OCI-LY1 (cell line): Measurements from ENCODE around the gene CACNA1B.
"Not testable (repeated sequence)": the region's sequence is repeated elsewhere in the genome, so short reads cannot be mapped to it uniquely, and the experiment has no call there.

Experiments
- H2AFZ ChIP-seq: fragments of 200-600 bp; sonication (generic), shearing (Covaris generic); 2 replicates; pipeline ENCODE4 v1.6.0; 2014; ENCODE audit warnings: antibody characterized with exemption, mild to moderate bottlenecking, low read length
- H3F3A ChIP-seq: fragments of 200-600 bp; sonication (generic), shearing (Covaris generic); 2 replicates; pipeline ENCODE4 v1.6.0; 2014; ENCODE audit warnings: mild to moderate bottlenecking, antibody characterized with exemption, low read length, moderate library complexity; ENCODE audit not compliant: insufficient read depth
- H3K27ac ChIP-seq: fragments of 200-600 bp; sonication (generic); 2 replicates; pipeline ENCODE4 v1.5.1; 2014; ENCODE audit warnings: low read length, mixed run types, mild to moderate bottlenecking, low read depth; ENCODE audit not compliant: poor library complexity, severe bottlenecking
- H3K27me3 ChIP-seq: fragments of 200-600 bp; sonication (generic); 2 replicates; pipeline ENCODE4 v1.6.0; 2014; ENCODE audit warnings: antibody characterized with exemption, mild to moderate bottlenecking, low read length, moderate library complexity; ENCODE audit not compliant: insufficient read depth
- H3K36me3 ChIP-seq: fragments of 200-600 bp; sonication (generic); 2 replicates; pipeline ENCODE4 v1.6.1; 2014; ENCODE audit warnings: mild to moderate bottlenecking, antibody characterized with exemption, low read length, moderate library complexity, mixed read lengths; ENCODE audit not compliant: insufficient read depth
- H3K4me1 ChIP-seq: fragments of 200-600 bp; sonication (generic); 2 replicates; pipeline ENCODE4 v1.5.1; 2014; ENCODE audit warnings: mild to moderate bottlenecking, low read length, moderate library complexity; ENCODE audit not compliant: insufficient read depth, severe bottlenecking
- H3K4me2 ChIP-seq: fragments of 200-600 bp; sonication (generic), shearing (Covaris generic); 2 replicates; pipeline ENCODE4 v1.6.1; 2014; ENCODE audit warnings: low read length
- H3K4me3 ChIP-seq: fragments of 200-600 bp; sonication (generic); 2 replicates; pipeline ENCODE4 v1.5.1; 2014; ENCODE audit warnings: low read length, low read depth, mild to moderate bottlenecking, mixed read lengths; ENCODE audit not compliant: poor library complexity, severe bottlenecking
- H3K79me2 ChIP-seq: fragments of 200-600 bp; shearing (Covaris generic); 2 replicates; pipeline ENCODE4 v1.6.1; 2016; ENCODE audit warnings: mixed run types, low read length, mixed read lengths; ENCODE audit not compliant: insufficient read depth
- H3K9ac ChIP-seq: fragments of 200-600 bp; sonication (generic), shearing (Covaris generic); 2 replicates; pipeline ENCODE4 v1.6.1; 2014; ENCODE audit warnings: mild to moderate bottlenecking, low read length, mixed read lengths
- H3K9me2 ChIP-seq: fragments of 200-600 bp; sonication (generic), shearing (Covaris generic); 2 replicates; pipeline ENCODE4 v1.6.1; 2014; ENCODE audit warnings: low read depth, mild to moderate bottlenecking, low read length, mixed read lengths
- H3K9me3 ChIP-seq: fragments of 200-600 bp; shearing (Covaris generic); 2 replicates; pipeline ENCODE4 v1.6.1; 2014; ENCODE audit warnings: low read length, mixed read lengths
- H4K20me1 ChIP-seq: fragments of 200-600 bp; sonication (generic), shearing (Covaris generic); 2 replicates; pipeline ENCODE4 v1.6.0; 2016; ENCODE audit warnings: mild to moderate bottlenecking, low read length; ENCODE audit not compliant: insufficient read depth
- EZH2 ChIP-seq: fragments of 200-600 bp; sonication (generic), shearing (Covaris generic); IDR thresholded peaks from 2 replicates; pipeline ENCODE4 v1.8.0; 2017; ENCODE audit warnings: borderline replicate concordance, mixed run types, mild to moderate bottlenecking, antibody characterized with exemption, low read length, moderate library complexity, mixed read lengths
- TF ChIP-seq, protein P1 (sequence below): fragments of 200-600 bp; sonication (generic), shearing (Covaris generic); IDR thresholded peaks from 2 replicates; pipeline ENCODE4 v1.5.1; 2017; ENCODE audit warnings: mild to moderate bottlenecking, antibody characterized with exemption, low read length, moderate library complexity, mixed read lengths

The CACNA1B gene

DNA sequence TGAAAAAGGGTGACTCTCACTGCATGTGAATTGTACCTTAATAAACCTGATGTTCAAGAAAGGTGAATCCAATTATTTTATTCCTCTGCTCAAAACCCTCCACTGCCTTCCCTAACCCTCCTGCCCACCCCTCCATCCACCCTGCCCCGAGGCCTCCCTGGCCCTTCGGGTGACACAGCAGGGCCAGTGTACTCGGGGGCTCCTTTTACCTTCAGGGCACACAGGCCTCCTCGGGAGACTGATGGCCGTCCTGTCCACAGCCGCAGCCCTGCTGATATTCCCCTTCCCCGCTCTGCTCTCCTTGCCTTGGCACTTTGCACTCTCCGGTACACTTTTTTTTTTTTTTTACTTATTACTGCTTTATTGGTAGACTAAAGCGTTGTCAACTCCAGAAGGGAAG, 234.0 kb downstream of the CACNA1B start:
- no peak overlapping the region for H3K4me2 ChIP-seq
- TF ChIP-seq EZH2: no peak
- H3K9me3 ChIP-seq: no peaks in the 10 kb centered on the region
- H3K4me1 ChIP-seq: no peaks in the 10 kb centered on the region
- H3K27me3 ChIP-seq: no peaks in the 10 kb centered on the region; the same call in 1 of the 2 replicates
- no peak overlapping the region for H2AFZ ChIP-seq
- no peak overlapping the region for H3K27ac ChIP-seq
- no peaks in the 10 kb centered on the region for H3K79me2 ChIP-seq
- no peaks in the 10 kb centered on the region for H3K36me3 ChIP-seq
- H4K20me1 ChIP-seq: no peaks in the 10 kb centered on the region
- H3K9me2 ChIP-seq: no peaks in the 10 kb centered on the region
- H3F3A ChIP-seq: no peaks in the 10 kb centered on the region
- no peak overlapping the region for H3K9ac ChIP-seq
- no peak overlapping the region for H3K4me3 ChIP-seq

- Histone ChIP-seq H3K79me2 (no peaks in the 10 kb centered on the region), H3K9me3 (no peaks in the 10 kb centered on the region), H3F3A (no peaks in the 10 kb centered on the region), H3K27me3 (no peaks in the 10 kb centered on the region; the same call in 1 of the 2 replicates), H3K4me2 (no peak overlapping the region), H2AFZ (no peak overlapping the region), H3K4me3 (no peak overlapping the region), H3K9me2 (no peaks in the 10 kb centered on the region), H3K27ac (no peak overlapping the region), H3K4me1 (no peaks in the 10 kb centered on the region), H3K36me3 (no peaks in the 10 kb centered on the region), H4K20me1 (no peaks in the 10 kb centered on the region), H3K9ac (no peak overlapping the region)
- TF ChIP-seq, protein P1, sequence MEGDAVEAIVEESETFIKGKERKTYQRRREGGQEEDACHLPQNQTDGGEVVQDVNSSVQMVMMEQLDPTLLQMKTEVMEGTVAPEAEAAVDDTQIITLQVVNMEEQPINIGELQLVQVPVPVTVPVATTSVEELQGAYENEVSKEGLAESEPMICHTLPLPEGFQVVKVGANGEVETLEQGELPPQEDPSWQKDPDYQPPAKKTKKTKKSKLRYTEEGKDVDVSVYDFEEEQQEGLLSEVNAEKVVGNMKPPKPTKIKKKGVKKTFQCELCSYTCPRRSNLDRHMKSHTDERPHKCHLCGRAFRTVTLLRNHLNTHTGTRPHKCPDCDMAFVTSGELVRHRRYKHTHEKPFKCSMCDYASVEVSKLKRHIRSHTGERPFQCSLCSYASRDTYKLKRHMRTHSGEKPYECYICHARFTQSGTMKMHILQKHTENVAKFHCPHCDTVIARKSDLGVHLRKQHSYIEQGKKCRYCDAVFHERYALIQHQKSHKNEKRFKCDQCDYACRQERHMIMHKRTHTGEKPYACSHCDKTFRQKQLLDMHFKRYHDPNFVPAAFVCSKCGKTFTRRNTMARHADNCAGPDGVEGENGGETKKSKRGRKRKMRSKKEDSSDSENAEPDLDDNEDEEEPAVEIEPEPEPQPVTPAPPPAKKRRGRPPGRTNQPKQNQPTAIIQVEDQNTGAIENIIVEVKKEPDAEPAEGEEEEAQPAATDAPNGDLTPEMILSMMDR: no peak
- TF ChIP-seq EZH2: no peak
These were observed 234.6 kb downstream of the CACNA1B start for GRCh38 chr9:138112090-138112748.

GRCh38 chr9:138112791-138113600, 235.4 kb downstream of the CACNA1B start:
- Histone ChIP-seq H3K9me3 (no peaks in the 10 kb centered on the region), H3K27me3 (no peaks in the 10 kb centered on the region; the same call in 1 of the 2 replicates), H3K4me1 (no peaks in the 10 kb centered on the region), H3K9me2 (no peaks in the 10 kb centered on the region), H3K4me2 (no peak overlapping the region), H3K79me2 (no peaks in the 10 kb centered on the region), H2AFZ (no peak overlapping the region), H3K9ac (no peak overlapping the region), H3K4me3 (no peak overlapping the region), H3K36me3 (no peaks in the 10 kb centered on the region), H3K27ac (no peak overlapping the region), H4K20me1 (no peaks in the 10 kb centered on the region), H3F3A (no peaks in the 10 kb centered on the region)
- TF ChIP-seq, protein P1: no peak

DNA sequence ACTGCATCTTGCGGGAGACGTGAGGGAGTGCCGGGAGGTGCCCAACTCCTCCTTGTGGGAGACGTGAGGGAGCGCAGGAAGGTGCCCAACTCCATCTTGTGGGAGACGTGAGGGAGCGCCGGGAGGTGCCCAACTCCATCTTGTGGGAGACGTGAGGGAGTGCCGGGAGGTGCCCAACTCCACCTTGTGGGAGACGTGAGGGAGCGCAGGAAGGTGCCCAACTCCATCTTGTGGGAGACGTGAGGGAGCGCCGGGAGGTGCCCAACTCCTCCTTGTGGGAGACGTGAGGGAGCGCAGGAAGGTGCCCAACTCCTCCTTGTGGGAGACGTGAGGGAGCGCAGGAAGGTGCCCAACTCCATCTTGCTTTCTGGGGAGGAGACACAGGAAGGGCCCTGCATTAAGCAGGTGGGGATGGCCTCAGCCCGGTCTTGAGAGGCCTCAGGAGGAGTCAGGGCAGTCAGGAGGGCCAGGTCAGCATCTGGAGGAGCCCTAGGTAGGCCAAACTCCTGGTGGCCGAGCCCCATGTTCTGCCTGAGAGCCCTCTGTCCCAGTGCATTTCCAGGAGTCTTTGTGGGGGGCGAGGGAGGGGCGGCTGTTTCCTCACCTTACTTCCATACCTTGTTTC, 236.2 kb downstream of the CACNA1B start:
- not testable (repeated sequence) for H3K9me3 ChIP-seq, H3K4me1 ChIP-seq, H3K79me2 ChIP-seq, H3K27me3 ChIP-seq, H3K4me2 ChIP-seq, H4K20me1 ChIP-seq, H3K9ac ChIP-seq, H3K36me3 ChIP-seq, H2AFZ ChIP-seq, H3K9me2 ChIP-seq, H3K27ac ChIP-seq, H3F3A ChIP-seq, H3K4me3 ChIP-seq
